Measurements from ENCODE around the gene ZNF415.

- TF ChIP-seq CTCF (IDR thresholded peaks at IDR 0.05), result no peak
- no peak for TF ChIP-seq POLR2A (IDR thresholded peaks at IDR 0.05)
Observed at GRCh38 chr19:53158119-53158656, 25.5 kb upstream of the ZNF415 start.
